ENCODE data around the gene GRN. TPM values are rescaled to one million over a fixed set of nuclear protein-coding genes. Genes with fewer than 3 reads are reported as not detected.

The GRN gene
- total and polyA plus RNA-seq, 11 donors = 44.6 to 451 (median 185) TPM

- peaks cover 0 to 37% (median 31%) of the 10 kb centered on the region in 9 donors for H3K36me3 ChIP-seq
- no peak for TF ChIP-seq CTCF (IDR thresholded peaks at IDR 0.05)
- no peak for TF ChIP-seq POLR2A (IDR thresholded peaks at IDR 0.05)
- intact Hi-C loops (cut with DNase I) = no loop called here
- ATAC-seq (no peak), DNase-seq (peak in 1 of 5 donors; percentile 20)
- no peak overlapping the region for H3K4me3 ChIP-seq
- no peak overlapping the region for H3K27ac ChIP-seq
- 88 to 100% (median 90%) methylated on average over 5 to 18 of the region's 18 CpGs for WGBS, 4 donors
- H3K4me1 ChIP-seq = peaks cover 3 to 24% (median 12%) of the 10 kb centered on the region in 12 donors
- H3K9me3 ChIP-seq = no peaks in the 10 kb centered on the region
- H3K27me3 ChIP-seq = peaks cover 12 to 32% (median 22%) of the 10 kb centered on the region in 9 donors
Measured at GRCh38 chr17:44320066-44320465, 25.0 kb upstream of the GRN start.

- WGBS, 4 donors = 89 to 95% (median 92%) methylated on average over 18 to 21 of the region's 21 CpGs
- no peaks in the 10 kb centered on the region for H3K9me3 ChIP-seq
- H3K36me3 ChIP-seq = peaks cover 0 to 37% (median 31%) of the 10 kb centered on the region in 9 donors
- DNase-seq (peak in 1 of 5 donors; percentile 13), ATAC-seq (no peak)
- TF ChIP-seq POLR2A (IDR thresholded peaks at IDR 0.05) (no peak), CTCF (IDR thresholded peaks at IDR 0.05) (no peak)
- H3K27me3 ChIP-seq = peaks cover 0 to 18% (median 12%) of the 10 kb centered on the region in 9 donors
- H3K4me3 ChIP-seq = no peak overlapping the region
- H3K27ac ChIP-seq = no peak overlapping the region
- H3K4me1 ChIP-seq = peaks cover 5 to 33% (median 20%) of the 10 kb centered on the region in 12 donors
- intact Hi-C loops (cut with DNase I) = no loop called here
Measured at GRCh38 chr17:44321246-44322120, 23.6 kb upstream of the GRN start.

GRCh38 chr17:44322236-44322895 is 22.7 kb upstream of the GRN start:
- TF ChIP-seq POLR2A (IDR thresholded peaks at IDR 0.05) = no peak
- TF ChIP-seq CTCF (IDR thresholded peaks at IDR 0.05) = no peak
- peaks cover 0 to 37% (median 31%) of the 10 kb centered on the region in 9 donors for H3K36me3 ChIP-seq
- peaks cover 5 to 38% (median 22%) of the 10 kb centered on the region in 12 donors for H3K4me1 ChIP-seq
- H3K9me3 ChIP-seq = no peaks in the 10 kb centered on the region
- no peak overlapping the region for H3K27ac ChIP-seq
- 89 to 93% (median 90%) methylated on average over 11 of the region's 11 CpGs for WGBS, 4 donors
- intact Hi-C loops (cut with DNase I) = no loop called here
- H3K27me3 ChIP-seq = peaks cover 0 to 9% (median 3%) of the 10 kb centered on the region in 9 donors
- no peak overlapping the region for H3K4me3 ChIP-seq
- DNase-seq = no peak
- ATAC-seq = no peak
